Stimulated activated CD4-positive, alpha-beta T cell treated with anti-CD3 and anti-CD28 coated beads, Interleukin-15, amount 100 ng/mL, for 48 hours (primary cell): ENCODE measurements around the gene CACNA1C.
"Not testable (repeated sequence)": the region's sequence is repeated elsewhere in the genome, so short reads cannot be mapped to it uniquely, and the experiment has no call there.

ENCODE experiments used
- DNase-seq, 2 donors: peaks; one replicate each; pipeline ENCODE4 v3.0.0-alpha.2; 2020; ENCODE audit warnings: low read depth in 2 of 2

Gene CACNA1C

DNA sequence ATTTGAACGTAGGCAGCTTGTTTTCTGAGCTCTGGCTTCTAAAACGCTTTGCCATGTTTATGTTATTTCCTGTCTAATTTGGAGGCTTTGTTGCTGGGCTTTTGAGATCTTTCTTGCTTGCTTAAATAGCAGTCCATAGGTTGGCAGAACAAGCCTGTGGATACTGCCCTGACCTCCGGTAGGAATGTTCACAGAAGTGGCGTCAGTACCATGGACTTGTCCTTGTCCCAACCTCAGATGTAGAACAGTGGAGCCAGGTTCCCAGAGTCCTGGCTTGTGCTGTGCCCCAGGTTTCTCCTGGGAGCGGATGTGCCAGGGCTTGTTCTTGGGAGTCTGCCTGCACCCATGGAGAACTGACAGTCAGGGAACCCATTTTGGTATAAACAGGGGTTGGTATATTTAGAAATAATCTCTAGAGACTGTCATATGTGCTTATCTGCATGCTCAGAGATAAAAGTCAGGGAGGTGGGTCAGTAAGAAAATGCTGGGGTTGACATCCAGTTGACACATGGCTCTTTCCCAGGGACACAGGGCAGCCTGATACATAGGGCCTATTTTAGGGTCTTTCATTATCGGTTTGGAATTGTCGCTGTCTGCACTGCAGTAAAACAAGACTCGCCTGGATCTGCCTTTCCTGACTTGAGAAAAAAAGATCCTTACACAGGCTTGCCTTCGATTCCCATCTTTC is 22.9 kb downstream of the CACNA1C start:
- DNase-seq = no peak

- DNase-seq = no peak
Measured at GRCh38 chr12:2076196-2076570, 23.4 kb downstream of the CACNA1C start.

DNA sequence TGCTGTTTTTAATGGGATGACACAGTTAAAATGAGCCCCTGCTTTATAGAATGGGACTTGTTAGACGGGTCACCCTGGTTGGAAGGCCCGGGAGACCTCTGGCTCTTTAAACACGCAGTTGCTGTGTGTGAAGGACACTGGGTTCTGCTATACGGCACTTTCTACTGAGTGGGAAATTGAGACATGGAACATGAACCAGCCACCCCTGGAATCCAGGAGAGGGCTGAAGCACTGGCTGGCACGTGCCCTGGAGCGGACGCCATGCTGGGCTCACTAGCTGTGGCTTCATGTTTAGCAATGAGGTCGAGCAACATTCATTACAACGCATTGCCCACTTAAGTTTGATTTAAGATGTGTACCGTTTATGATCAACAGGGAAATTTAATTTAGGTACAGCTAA is 23.9 kb downstream of the CACNA1C start:
- DNase-seq = no peak

- DNase-seq = no peak
Measured at GRCh38 chr12:2080604-2081003, 27.8 kb downstream of the CACNA1C start.

DNA sequence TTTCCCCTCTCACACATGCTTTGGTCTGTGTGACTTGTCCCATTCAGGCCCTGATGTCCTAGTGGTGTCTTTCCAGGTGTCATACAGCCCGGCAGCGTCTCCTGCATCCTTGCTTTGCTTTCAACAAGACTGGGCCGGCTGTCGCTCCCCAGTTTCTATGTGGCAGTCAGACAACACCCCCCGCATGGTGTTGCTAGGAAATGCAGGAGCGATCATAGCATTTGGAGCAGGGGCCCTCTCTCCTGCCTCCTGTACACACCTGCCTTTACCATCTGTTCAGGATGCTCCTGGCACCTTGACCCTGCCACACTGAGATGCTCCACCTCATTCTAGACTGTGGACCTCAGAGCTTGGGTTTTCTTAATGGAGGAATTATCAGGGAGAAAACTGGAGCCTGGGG is 29.5 kb downstream of the CACNA1C start:
- no peak for DNase-seq

DNA sequence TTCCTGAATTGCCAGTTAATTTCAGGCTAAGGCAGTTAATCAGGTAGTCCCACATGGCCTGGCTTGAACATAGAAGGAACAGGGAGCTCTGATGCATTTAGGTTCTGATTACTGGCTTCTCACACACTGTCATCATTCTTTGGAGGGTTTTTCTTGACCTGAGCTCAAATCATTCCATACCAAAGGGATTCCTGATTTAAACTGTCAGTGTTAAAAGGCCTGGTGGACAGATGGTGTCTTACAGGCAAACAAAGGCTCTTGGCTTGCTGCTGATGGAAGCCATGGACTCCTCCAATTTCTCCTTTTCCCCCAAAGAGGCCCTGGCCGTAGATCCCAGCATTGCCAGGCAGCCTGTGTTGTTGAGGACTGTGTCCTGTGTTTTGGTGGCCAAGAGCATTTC is 30.2 kb downstream of the CACNA1C start:
- DNase-seq = no peak

GRCh38 chr12:2083561-2083960 is 30.8 kb downstream of the CACNA1C start:
- DNase-seq = no peak

- no peak for DNase-seq
Measured at GRCh38 chr12:2084553-2085296, 31.9 kb downstream of the CACNA1C start.

GRCh38 chr12:2092354-2092753 is 39.6 kb downstream of the CACNA1C start:
- no peak for DNase-seq

DNA sequence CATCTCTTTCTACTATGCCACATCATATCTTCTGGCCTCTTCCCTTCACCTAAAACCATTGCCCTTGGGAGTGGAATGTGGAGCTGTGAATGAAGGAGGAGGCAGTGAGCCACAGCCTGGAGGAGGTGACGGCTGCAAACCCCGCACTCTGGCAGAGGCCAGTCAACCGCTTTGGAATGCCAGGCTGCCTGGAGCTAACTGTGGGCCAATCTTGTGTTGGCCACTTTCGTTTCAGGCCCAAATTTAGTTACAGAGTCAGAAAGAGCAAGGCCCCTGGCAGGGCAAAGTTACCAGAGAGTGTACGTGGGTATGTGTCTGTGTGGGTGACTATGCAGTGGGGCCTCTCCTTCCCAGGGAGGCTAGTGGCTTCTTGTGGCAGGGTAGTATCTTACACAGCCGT is 40.1 kb downstream of the CACNA1C start:
- no peak for DNase-seq

DNA sequence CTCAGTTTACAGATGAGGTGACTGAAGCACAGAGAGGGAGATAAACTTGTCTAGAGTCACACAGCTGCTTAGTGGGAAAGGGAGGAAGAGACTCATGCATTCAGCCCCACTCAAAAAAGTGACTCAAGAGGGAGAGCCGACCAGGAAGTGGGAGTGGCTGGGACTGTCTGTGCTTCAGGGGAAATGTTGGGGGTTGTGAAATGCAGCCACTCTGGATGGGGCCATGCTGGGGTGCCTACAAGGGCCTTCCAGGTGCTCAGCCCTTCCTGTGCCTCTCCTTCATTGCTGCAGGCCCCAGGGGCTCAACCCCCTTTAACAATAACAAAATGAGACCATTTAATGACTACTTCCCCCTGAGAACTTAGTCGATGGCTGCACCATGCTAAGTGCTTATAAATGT is 41.8 kb downstream of the CACNA1C start:
- no peak for DNase-seq

- no peak for DNase-seq
Measured at GRCh38 chr12:2095878-2096277, 43.1 kb downstream of the CACNA1C start.

GRCh38 chr12:2097617-2098016 is 44.8 kb downstream of the CACNA1C start:
- no peak for DNase-seq

- DNase-seq = no peak
Measured at GRCh38 chr12:2098852-2099251, 46.1 kb downstream of the CACNA1C start.

DNA sequence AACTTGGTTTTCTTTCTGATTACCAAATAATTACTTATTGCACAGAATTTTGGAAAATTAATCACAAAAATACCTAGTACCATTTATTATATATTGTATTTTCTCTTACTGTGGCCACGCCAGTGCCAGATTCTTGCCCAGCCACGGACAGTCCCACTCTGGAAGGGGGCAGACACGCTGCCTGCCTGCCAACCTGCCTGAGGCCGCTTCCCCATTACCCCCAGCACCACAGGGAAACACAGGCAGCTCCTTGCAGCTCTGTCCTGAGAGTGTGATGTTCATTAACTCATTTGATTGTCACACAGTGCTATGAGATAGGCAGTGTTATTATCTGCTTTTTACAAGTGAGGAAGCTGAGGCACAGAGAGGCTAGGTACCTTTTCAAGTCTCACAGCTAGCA is 46.8 kb downstream of the CACNA1C start:
- DNase-seq = no peak

GRCh38 chr12:2101359-2101758 is 48.6 kb downstream of the CACNA1C start:
- no peak for DNase-seq

- DNase-seq = no peak
Measured at GRCh38 chr12:2101771-2102170, 49.0 kb downstream of the CACNA1C start.

- not testable (repeated sequence) for DNase-seq
Measured at GRCh38 chr12:2102736-2103135, 49.9 kb downstream of the CACNA1C start.

DNA sequence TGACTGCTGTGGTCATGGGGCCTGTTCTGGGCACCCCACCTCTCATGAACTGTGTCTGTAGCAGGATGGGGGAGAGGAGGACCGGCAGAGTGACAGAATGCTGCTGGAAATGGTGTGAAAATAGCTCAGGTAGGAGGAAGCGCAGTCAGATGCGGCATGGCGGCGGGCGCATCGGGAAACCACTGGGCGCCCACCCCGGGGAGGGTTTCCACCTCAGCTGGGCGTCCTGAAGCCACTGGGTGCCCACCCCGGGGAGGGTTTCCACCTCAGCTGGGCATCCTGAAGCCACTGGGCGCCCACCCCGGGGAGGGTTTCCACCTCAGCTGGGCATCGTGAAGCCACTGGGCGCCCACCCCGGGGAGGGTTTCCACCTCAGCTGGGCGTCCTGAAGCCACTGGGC is 52.6 kb downstream of the CACNA1C start:
- DNase-seq = not testable (repeated sequence)

GRCh38 chr12:2108166-2108565 is 55.4 kb downstream of the CACNA1C start:
- no peak for DNase-seq

- no peak for DNase-seq
Measured at GRCh38 chr12:2108975-2109671, 56.3 kb downstream of the CACNA1C start.

GRCh38 chr12:2110127-2110526 is 57.3 kb downstream of the CACNA1C start:
- no peak for DNase-seq
